Tibial nerve (tissue), 4 donors: ENCODE data around the gene CHN2.

Experiments used
- EP300 ChIP-seq, 2 donors: sonication (generic); formaldehyde crosslinking; IDR thresholded peaks; one replicate each; pipeline ENCODE4 v1.6.1; 2017; ENCODE audit warnings: antibody characterized with exemption in 2 of 2, mild to moderate bottlenecking in 1 of 2
- POLR2A ChIP-seq, 2 donors: fragments of 450-650 bp; IDR thresholded peaks; one replicate each; pipeline ENCODE4 v1.6.1; 2017; ENCODE audit warnings: antibody characterized with exemption in 2 of 2, mild to moderate bottlenecking in 2 of 2, moderate library complexity in 2 of 2
- TF ChIP-seq, protein P1 (sequence below), 5 experiments: fragments of 200-600 bp in 3 of 5; fragments of 450-650 bp in 2 of 5; sonication (generic) in 3 of 5; IDR thresholded peaks; one replicate each; pipeline ENCODE4 v1.5.1; 2016 to 2019; ENCODE audit warnings: antibody characterized with exemption in 5 of 5, mild to moderate bottlenecking in 3 of 5, moderate library complexity in 2 of 5

DNA sequence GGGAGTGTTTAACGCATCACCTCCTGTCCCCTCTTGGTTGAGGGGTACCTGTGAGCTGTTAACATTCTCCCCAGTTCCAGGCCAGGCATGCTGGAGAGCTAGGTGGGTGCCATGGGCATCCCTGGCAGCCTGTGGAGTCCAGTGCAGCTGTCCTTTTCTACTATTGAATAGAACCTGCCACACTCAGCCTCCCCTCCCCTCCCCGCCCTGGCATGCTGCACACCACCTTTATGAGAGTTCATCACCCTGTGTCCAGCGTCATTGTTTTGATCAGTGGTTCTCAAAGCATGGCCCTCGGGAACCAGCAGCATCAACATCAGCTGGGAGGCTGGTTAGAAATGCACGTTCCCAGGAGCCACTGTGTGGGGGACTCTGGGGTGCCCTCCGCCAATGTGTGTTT, 211.8 kb downstream of the CHN2 start:
- TF ChIP-seq, protein P1, sequence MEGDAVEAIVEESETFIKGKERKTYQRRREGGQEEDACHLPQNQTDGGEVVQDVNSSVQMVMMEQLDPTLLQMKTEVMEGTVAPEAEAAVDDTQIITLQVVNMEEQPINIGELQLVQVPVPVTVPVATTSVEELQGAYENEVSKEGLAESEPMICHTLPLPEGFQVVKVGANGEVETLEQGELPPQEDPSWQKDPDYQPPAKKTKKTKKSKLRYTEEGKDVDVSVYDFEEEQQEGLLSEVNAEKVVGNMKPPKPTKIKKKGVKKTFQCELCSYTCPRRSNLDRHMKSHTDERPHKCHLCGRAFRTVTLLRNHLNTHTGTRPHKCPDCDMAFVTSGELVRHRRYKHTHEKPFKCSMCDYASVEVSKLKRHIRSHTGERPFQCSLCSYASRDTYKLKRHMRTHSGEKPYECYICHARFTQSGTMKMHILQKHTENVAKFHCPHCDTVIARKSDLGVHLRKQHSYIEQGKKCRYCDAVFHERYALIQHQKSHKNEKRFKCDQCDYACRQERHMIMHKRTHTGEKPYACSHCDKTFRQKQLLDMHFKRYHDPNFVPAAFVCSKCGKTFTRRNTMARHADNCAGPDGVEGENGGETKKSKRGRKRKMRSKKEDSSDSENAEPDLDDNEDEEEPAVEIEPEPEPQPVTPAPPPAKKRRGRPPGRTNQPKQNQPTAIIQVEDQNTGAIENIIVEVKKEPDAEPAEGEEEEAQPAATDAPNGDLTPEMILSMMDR (IDR thresholded peaks at IDR 0.05) = no peak
- TF ChIP-seq POLR2A (IDR thresholded peaks at IDR 0.05) (no peak), EP300 (IDR thresholded peaks at IDR 0.05) (no peak)
